Vagina (tissue), 2 donors: ENCODE measurements around the gene LAYN. TPM values are rescaled to one million over a fixed set of nuclear protein-coding genes. Genes with fewer than 3 reads are reported as not detected.

Source experiments
- DNase-seq, 2 donors: peaks; one replicate each; pipeline ENCODE4 v3.0.0-alpha.2; 2017; ENCODE audit errors: extremely low spot score in 2 of 2
- H3K27ac ChIP-seq: fragments of 200-600 bp; sonication (generic); one replicate; pipeline ENCODE4 v1.5.1; 2019
- H3K27me3 ChIP-seq: fragments of 200-600 bp; sonication (generic); one replicate; pipeline ENCODE4 v1.5.1; 2019
- H3K36me3 ChIP-seq, 2 donors: fragments of 200-600 bp; sonication (generic); one replicate each; pipeline ENCODE4 v1.5.1; 2017 to 2019
- H3K4me1 ChIP-seq: fragments of 200-600 bp; sonication (generic); one replicate; pipeline ENCODE4 v1.5.1; 2019
- H3K4me3 ChIP-seq, 2 donors: fragments of 200-600 bp; sonication (generic); 1 replicate in 1 of 2; 2 replicates in 1 of 2; pipeline ENCODE4 v1.5.1; 2016 to 2019
- H3K9me3 ChIP-seq: fragments of 200-600 bp; sonication (generic); one replicate; pipeline ENCODE4 v1.5.1; 2019
- POLR2A ChIP-seq, 2 donors: fragments of 450-650 bp; IDR thresholded peaks; one replicate each; pipeline ENCODE4 v1.6.1; 2017; ENCODE audit warnings: antibody characterized with exemption in 2 of 2, mild to moderate bottlenecking in 2 of 2, moderate library complexity in 2 of 2
- POLR2AphosphoS5 ChIP-seq, 2 donors: sonication (generic); formaldehyde crosslinking; IDR thresholded peaks; one replicate each; pipeline ENCODE4 v1.9.0; 2017; ENCODE audit warnings: antibody characterized with exemption in 2 of 2, mild to moderate bottlenecking in 2 of 2, low read depth in 1 of 2; ENCODE audit not compliant: insufficient read depth in 1 of 2
- intact Hi-C: fragments of 100-400 bp; cut with DNase I; formaldehyde crosslinking; loops from one replicate; pipeline ENCODE4 v1.15.1; 2023
- total RNA-seq: library from RNA; depleted of rRNA; stranded (reverse); fragments of >200 nt; gene quantifications from one replicate; pipeline ENCODE4 v1.2.3, GENCODE V29; 2016
- TF ChIP-seq, protein P1 (sequence below), 3 experiments: fragments of 450-650 bp in 2 of 3; fragments of 200-600 bp in 1 of 3; sonication (generic) in 1 of 3; IDR thresholded peaks; one replicate each; pipeline ENCODE4 v1.5.1; 2017 to 2019; ENCODE audit warnings: antibody characterized with exemption in 3 of 3, mild to moderate bottlenecking in 2 of 3, moderate library complexity in 2 of 3

The LAYN gene
- total RNA-seq, 1 donor from 2014 or later: 22.3 TPM

DNA sequence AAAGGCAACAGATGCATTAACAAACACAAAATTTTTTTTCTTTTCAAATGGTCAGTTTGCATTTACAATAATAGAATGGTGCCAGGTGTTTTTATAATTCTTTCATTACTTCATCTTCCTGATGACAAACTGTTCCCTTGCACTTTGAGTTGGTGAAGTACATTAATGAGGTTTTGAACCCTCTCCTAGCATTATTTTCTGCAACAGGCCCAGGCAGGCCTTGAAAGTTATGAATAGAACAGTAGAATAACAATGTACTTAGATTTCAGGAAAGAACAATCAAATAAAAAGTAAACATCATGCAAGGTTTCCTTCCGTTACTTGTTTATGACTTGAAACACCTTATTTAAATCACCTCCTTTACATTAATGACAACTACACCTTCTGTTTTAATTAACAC is 37.9 kb upstream of the LAYN start:
- intact Hi-C loops: no loop called here
- no peaks in the 10 kb centered on the region for H3K9me3 ChIP-seq
- no peak overlapping the region for H3K4me3 ChIP-seq
- H3K27me3 ChIP-seq: no peaks in the 10 kb centered on the region
- no peaks in the 10 kb centered on the region for H3K4me1 ChIP-seq
- no peaks in the 10 kb centered on the region for H3K36me3 ChIP-seq
- DNase-seq: no peak
- H3K27ac ChIP-seq: no peak overlapping the region
- TF ChIP-seq POLR2A (IDR thresholded peaks at IDR 0.05) (no peak), POLR2AphosphoS5 (IDR thresholded peaks at IDR 0.05; ENCODE audit: insufficient read depth in 1 of 2, low read depth in 1 of 2) (no peak)
- TF ChIP-seq, protein P1, sequence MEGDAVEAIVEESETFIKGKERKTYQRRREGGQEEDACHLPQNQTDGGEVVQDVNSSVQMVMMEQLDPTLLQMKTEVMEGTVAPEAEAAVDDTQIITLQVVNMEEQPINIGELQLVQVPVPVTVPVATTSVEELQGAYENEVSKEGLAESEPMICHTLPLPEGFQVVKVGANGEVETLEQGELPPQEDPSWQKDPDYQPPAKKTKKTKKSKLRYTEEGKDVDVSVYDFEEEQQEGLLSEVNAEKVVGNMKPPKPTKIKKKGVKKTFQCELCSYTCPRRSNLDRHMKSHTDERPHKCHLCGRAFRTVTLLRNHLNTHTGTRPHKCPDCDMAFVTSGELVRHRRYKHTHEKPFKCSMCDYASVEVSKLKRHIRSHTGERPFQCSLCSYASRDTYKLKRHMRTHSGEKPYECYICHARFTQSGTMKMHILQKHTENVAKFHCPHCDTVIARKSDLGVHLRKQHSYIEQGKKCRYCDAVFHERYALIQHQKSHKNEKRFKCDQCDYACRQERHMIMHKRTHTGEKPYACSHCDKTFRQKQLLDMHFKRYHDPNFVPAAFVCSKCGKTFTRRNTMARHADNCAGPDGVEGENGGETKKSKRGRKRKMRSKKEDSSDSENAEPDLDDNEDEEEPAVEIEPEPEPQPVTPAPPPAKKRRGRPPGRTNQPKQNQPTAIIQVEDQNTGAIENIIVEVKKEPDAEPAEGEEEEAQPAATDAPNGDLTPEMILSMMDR (IDR thresholded peaks at IDR 0.05): no peak

DNA sequence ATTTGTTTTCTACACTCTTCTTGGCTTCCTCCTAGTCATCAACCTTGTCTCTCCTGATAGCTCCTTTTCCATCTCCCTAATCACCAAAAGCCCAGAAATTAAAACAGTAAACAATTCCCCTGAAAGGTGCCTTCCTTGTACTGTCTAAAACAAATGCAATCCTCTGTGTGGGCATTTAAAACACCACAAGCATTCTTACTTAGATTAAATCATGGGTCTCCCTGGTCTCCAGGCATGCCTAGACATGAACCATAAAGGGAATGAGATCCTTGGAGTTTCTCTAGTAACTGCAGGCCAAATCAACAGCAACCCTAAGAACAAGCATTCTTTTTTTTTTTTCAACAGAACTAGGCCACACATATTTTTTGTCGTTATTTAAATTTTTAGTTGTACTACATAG is 30.2 kb upstream of the LAYN start:
- Histone ChIP-seq H3K27me3 (no peaks in the 10 kb centered on the region), H3K27ac (no peak overlapping the region), H3K4me1 (peaks cover 12% of the 10 kb centered on the region), H3K36me3 (no peaks in the 10 kb centered on the region), H3K9me3 (no peaks in the 10 kb centered on the region), H3K4me3 (no peak overlapping the region)
- intact Hi-C loops: no loop called here
- TF ChIP-seq POLR2AphosphoS5 (IDR thresholded peaks at IDR 0.05; ENCODE audit: insufficient read depth in 1 of 2, low read depth in 1 of 2): no peak
- TF ChIP-seq, protein P1 (IDR thresholded peaks at IDR 0.05): no peak
- no peak for TF ChIP-seq POLR2A (IDR thresholded peaks at IDR 0.05)
- no peak for DNase-seq

DNA sequence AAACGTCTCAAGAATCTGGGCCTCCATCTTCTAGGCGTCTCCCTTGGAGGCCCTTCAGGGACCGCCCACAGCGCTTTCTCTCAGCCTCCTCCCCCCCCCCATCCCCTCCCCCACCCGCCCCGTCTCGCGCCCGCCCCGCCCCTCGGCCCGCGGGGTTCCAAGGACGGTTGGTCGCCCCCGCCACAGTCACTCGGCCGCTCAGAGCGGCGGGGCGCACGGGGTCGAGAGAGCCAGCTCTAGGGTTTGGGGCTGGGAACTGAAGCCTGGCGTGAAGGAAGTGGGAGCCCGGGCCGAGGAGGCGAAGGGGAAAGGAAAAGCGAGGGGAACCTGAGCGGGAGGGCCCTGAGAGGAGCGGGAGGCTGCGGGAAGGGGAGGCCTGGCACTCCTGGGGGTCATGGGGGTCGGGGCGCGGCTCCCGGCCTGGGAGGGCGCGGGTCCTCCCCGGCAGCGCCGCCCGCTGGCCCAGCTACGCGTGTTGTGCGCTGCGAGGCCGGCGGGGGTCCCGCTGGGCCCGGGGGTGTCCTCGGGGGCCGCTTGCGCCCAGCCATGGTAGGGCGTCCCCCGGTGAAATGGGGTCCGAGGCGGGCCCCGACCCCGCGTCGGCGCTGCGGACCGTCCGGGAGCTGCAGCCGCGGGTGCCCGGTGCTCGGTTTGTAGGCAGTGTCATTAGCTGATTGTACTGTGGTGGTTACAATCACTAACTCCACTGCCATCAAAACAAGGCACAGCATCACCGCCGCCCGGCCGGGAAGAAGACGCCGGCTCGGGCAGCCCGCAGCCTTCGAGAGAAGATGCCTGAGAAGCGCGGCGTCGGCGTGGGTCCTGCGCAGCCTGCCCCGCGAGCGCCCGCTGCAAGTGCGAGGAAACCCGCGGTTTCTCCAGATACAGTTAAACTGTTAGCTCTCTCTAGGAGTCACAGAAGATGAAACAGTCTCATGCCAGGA is 28.0 kb upstream of the LAYN start, which contains the start of gene BTG4:
BTG4 (minus strand) TSS at position 91 of the 944 bp plus-strand sequence. CDS start 13,610 bp downstream, outside the sequence.
- intact Hi-C loops: no loop called here
- TF ChIP-seq, protein P1 (IDR thresholded peaks at IDR 0.05): no peak
- TF ChIP-seq POLR2A (IDR thresholded peaks at IDR 0.05): no peak
- Histone ChIP-seq H3K4me1 (peaks cover 12% of the 10 kb centered on the region), H3K27ac (no peak within 1 kb of the TSS), H3K36me3 (no peaks in the 10 kb centered on the region), H3K9me3 (no peaks in the 10 kb centered on the region), H3K4me3 (peak within 1 kb of the TSS; percentile 33 to 52), H3K27me3 (no peaks in the 10 kb centered on the region)
- DNase-seq: no peak

DNA sequence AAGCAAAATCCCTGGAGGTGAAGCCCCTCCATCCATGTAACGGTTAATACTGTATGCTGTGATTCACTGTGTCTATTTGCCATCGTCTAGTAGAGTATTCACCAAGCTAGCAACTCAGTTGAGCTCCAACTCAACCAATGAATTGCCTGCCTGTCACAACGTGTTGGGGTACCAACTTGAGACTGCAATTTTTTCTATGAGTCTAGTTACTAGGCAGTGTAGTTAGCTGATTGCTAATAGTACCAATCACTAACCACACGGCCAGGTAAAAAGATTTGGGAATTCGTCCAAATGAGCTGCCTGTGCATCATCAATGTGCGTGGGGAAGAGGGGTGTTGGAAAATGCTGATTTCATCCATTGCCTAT is 27.3 kb upstream of the LAYN start:
- intact Hi-C loops: no loop called here
- TF ChIP-seq, protein P1 (IDR thresholded peaks at IDR 0.05): no peak
- TF ChIP-seq POLR2A (IDR thresholded peaks at IDR 0.05) (no peak), POLR2AphosphoS5 (IDR thresholded peaks at IDR 0.05; ENCODE audit: insufficient read depth in 1 of 2, low read depth in 1 of 2) (no peak)
- Histone ChIP-seq H3K36me3 (no peaks in the 10 kb centered on the region), H3K4me3 (peak overlapping the region in 1 of 2 donors; percentile 33), H3K27ac (no peak overlapping the region), H3K4me1 (peaks cover 12% of the 10 kb centered on the region), H3K27me3 (no peaks in the 10 kb centered on the region), H3K9me3 (no peaks in the 10 kb centered on the region)
- no peak for DNase-seq
